PFSK-1 (cell line): Measurements from ENCODE around the gene TAF4.

Experiments used
- POLR2AphosphoS5 ChIP-seq: IDR thresholded peaks from 2 replicates; pipeline ENCODE4 v1.6.1; 2012; ENCODE audit warnings: low read depth, mild to moderate bottlenecking, control low read depth, low read length, moderate library complexity
- TAF1 ChIP-seq: IDR thresholded peaks from 2 replicates; pipeline ENCODE4 v1.6.1; 2012; ENCODE audit warnings: low read length, control low read depth, borderline replicate concordance; ENCODE audit not compliant: insufficient read depth

DNA sequence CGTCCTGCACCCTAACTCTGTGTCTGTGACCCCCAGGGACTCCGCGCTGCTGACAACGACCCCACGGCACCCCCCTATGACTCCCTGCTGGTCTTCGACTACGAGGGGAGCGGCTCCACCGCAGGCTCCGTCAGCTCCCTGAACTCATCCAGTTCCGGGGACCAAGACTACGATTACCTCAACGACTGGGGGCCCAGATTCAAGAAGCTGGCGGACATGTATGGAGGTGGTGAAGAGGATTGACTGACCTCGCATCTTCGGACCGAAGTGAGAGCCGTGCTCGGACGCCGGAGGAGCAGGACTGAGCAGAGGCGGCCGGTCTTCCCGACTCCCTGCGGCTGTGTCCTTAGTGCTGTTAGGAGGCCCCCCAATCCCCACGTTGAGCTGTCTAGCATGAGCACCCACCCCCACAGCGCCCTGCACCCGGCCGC, 129.0 kb downstream of the TAF4 start:
- no peak for TF ChIP-seq TAF1
- no peak for TF ChIP-seq POLR2AphosphoS5
